ENCODE results near the gene SPRED2.

- TF ChIP-seq, protein P1, sequence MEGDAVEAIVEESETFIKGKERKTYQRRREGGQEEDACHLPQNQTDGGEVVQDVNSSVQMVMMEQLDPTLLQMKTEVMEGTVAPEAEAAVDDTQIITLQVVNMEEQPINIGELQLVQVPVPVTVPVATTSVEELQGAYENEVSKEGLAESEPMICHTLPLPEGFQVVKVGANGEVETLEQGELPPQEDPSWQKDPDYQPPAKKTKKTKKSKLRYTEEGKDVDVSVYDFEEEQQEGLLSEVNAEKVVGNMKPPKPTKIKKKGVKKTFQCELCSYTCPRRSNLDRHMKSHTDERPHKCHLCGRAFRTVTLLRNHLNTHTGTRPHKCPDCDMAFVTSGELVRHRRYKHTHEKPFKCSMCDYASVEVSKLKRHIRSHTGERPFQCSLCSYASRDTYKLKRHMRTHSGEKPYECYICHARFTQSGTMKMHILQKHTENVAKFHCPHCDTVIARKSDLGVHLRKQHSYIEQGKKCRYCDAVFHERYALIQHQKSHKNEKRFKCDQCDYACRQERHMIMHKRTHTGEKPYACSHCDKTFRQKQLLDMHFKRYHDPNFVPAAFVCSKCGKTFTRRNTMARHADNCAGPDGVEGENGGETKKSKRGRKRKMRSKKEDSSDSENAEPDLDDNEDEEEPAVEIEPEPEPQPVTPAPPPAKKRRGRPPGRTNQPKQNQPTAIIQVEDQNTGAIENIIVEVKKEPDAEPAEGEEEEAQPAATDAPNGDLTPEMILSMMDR (IDR thresholded peaks at IDR 0.05), result no peak
- TF ChIP-seq POLR2A (IDR thresholded peaks at IDR 0.05), result no peak
These were observed 23.7 kb upstream of the SPRED2 start for GRCh38 chr2:65456064-65456463.
